ENCODE data around the gene ECE2. TPM values are rescaled to one million over a fixed set of nuclear protein-coding genes. Genes with fewer than 3 reads are reported as not detected.

ECE2 gene
- total and polyA plus RNA-seq, 4 donors = not detected

DNA sequence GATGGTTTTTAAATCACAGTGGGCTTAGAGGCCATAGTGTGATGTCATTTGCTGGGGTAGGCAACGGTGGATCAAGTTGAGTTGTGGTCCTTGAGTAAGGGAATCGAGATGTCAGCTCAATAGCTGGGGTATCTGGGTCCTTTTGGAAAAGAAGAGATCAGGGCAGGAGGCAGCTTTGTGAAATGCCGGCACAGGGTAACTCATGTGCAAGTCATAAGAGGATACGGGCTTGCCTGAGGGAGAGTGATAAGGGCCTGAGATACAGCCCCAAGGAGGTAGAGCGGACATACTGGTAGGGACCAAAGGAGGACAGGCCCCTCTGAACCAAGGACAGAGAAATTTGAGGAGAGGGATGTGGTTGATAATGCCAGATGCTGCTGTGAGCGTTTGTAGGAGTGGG, 57.4 kb downstream of the ECE2 start:
- intact Hi-C loops (cut with DNase I) = no loop called here
- ATAC-seq (ENCODE audit: low FRiP score) = no peak
- Histone ChIP-seq H3K4me1 (ENCODE audit: control insufficient read depth in 1 of 2, insufficient read depth in 2 of 2, low read length in 2 of 2) (no peaks in the 10 kb centered on the region), H3K4me3 (ENCODE audit: low read length in 2 of 2) (no peak overlapping the region), H3K9me3 (ENCODE audit: control insufficient read depth, low read length) (no peaks in the 10 kb centered on the region), H3K36me3 (ENCODE audit: control insufficient read depth in 1 of 2, insufficient read depth in 2 of 2, low read length in 1 of 2) (peaks cover 8% of the 10 kb centered on the region in 2 donors), H3K27ac (ENCODE audit: low read depth in 1 of 2, low read length in 2 of 2) (peak overlapping the region in 1 of 2 donors; percentile 12), H3K27me3 (ENCODE audit: control insufficient read depth in 1 of 2, insufficient read depth in 2 of 2, low read length in 1 of 2) (no peaks in the 10 kb centered on the region)
- WGBS, 2 donors = 76 to 78% methylated on average over 6 of the region's 6 CpGs
- no peak for DNase-seq

DNA sequence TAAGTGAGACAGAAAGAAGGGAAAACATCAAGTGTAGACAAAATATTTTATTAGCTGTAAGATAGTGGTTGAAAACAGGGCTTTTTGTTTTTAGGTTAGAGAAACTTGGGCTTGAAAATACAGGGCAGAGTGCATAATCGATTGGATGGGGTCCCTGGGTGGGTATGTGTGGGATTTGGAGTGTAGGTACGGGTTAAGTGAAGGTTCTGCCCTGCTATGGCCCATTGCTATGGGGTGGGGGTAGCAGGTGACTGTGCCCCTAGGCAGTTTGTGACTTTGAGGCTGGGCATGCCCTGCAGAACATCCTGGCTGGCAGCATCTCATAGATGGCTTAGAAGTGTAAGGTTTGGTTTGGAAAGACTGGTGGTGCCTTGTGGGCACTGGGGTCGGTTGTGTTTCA, 57.9 kb downstream of the ECE2 start:
- Histone ChIP-seq H3K4me3 (ENCODE audit: low read length in 2 of 2) (no peak overlapping the region), H3K9me3 (ENCODE audit: control insufficient read depth, low read length) (no peaks in the 10 kb centered on the region), H3K27ac (ENCODE audit: low read depth in 1 of 2, low read length in 2 of 2) (peak overlapping the region in 1 of 2 donors; percentile 7), H3K27me3 (ENCODE audit: control insufficient read depth in 1 of 2, insufficient read depth in 2 of 2, low read length in 1 of 2) (no peaks in the 10 kb centered on the region), H3K36me3 (ENCODE audit: control insufficient read depth in 1 of 2, insufficient read depth in 2 of 2, low read length in 1 of 2) (peaks cover 4 to 8% of the 10 kb centered on the region in 2 donors), H3K4me1 (ENCODE audit: control insufficient read depth in 1 of 2, insufficient read depth in 2 of 2, low read length in 2 of 2) (no peaks in the 10 kb centered on the region)
- no peak for ATAC-seq (ENCODE audit: low FRiP score)
- WGBS, 2 donors = 77 to 78% methylated on average over 3 of the region's 3 CpGs
- intact Hi-C loops (cut with DNase I) = loop anchor here (2.0 kb wide), 1 partner anchor 13 kb away; no protein-coding TSS in a partner anchor
- no peak for DNase-seq

DNA sequence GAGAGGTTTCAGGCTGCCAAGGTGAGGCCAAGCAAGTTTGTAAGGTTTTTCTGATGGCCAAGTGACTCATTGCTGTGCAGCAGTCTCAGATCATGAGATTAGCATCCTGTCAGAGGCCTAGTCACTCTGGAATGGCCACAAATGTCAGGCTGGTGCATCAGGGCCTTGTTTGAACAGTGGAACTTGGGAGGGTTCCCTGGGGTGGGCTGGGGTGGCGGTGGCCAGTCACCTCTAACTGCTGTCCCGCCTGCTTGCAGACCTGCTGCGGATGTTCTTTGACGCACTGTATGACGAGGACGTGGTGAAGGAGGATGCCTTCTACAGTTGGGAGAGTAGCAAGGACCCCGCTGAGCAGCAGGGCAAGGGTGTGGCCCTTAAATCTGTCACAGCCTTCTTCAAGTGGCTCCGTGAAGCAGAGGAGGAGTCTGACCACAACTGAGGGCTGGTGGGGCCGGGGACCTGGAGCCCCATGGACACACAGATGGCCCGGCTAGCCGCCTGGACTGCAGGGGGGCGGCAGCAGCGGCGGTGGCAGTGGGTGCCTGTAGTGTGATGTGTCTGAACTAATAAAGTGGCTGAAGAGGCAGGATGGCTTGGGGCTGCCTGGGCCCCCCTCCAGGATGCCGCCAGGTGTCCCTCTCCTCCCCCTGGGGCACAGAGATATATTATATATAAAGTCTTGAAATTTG, 58.8 kb downstream of the ECE2 start:
- Histone ChIP-seq H3K27ac (ENCODE audit: low read depth in 1 of 2, low read length in 2 of 2) (no peak overlapping the region), H3K4me1 (ENCODE audit: control insufficient read depth in 1 of 2, insufficient read depth in 2 of 2, low read length in 2 of 2) (no peaks in the 10 kb centered on the region), H3K36me3 (ENCODE audit: control insufficient read depth in 1 of 2, insufficient read depth in 2 of 2, low read length in 1 of 2) (peaks cover 2 to 8% of the 10 kb centered on the region in 2 donors), H3K27me3 (ENCODE audit: control insufficient read depth in 1 of 2, insufficient read depth in 2 of 2, low read length in 1 of 2) (no peaks in the 10 kb centered on the region), H3K9me3 (ENCODE audit: control insufficient read depth, low read length) (no peaks in the 10 kb centered on the region), H3K4me3 (ENCODE audit: low read length in 2 of 2) (no peak overlapping the region)
- 74% methylated on average over 15 of the region's 15 CpGs for WGBS, 2 donors
- intact Hi-C loops (cut with DNase I) = loop anchor here (2.0 kb wide), 1 partner anchor 14 kb away; no protein-coding TSS in a partner anchor
- ATAC-seq (ENCODE audit: low FRiP score) (no peak), DNase-seq (no peak)

DNA sequence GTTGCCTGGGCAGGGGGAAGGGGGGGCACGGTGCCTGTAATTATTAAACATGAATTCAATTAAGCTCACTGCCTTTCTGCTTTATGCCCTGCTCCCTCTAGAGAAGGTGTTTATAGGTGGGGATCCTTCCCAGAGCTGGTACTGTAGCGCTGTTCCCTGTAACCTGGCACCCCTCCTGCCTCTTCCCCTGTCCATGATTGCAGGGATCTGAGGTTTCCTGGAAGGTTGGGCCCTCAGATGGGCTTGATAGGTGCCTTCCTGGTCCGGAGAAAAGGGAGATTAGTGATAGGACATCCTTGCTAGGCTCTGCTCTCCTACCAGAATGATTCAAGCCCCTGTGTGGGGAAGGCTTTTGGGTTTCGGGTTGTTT, 59.5 kb downstream of the ECE2 start:
- intact Hi-C loops (cut with DNase I) = loop anchor here (2.0 kb wide), 1 partner anchor 14 kb away; no protein-coding TSS in a partner anchor
- 48 to 51% methylated on average over 4 of the region's 4 CpGs for WGBS, 2 donors
- no peaks in the 10 kb centered on the region for H3K4me1 ChIP-seq (ENCODE audit: control insufficient read depth in 1 of 2, insufficient read depth in 2 of 2, low read length in 2 of 2)
- no peaks in the 10 kb centered on the region for H3K27me3 ChIP-seq (ENCODE audit: control insufficient read depth in 1 of 2, insufficient read depth in 2 of 2, low read length in 1 of 2)
- DNase-seq = no peak
- no peak for ATAC-seq (ENCODE audit: low FRiP score)
- no peak overlapping the region for H3K4me3 ChIP-seq (ENCODE audit: low read length in 2 of 2)
- peak overlapping the region; percentile 71 to 92 for H3K27ac ChIP-seq (ENCODE audit: low read depth in 1 of 2, low read length in 2 of 2)
- peaks cover 2 to 8% of the 10 kb centered on the region in 2 donors for H3K36me3 ChIP-seq (ENCODE audit: control insufficient read depth in 1 of 2, insufficient read depth in 2 of 2, low read length in 1 of 2)
- H3K9me3 ChIP-seq (ENCODE audit: control insufficient read depth, low read length) = no peaks in the 10 kb centered on the region

DNA sequence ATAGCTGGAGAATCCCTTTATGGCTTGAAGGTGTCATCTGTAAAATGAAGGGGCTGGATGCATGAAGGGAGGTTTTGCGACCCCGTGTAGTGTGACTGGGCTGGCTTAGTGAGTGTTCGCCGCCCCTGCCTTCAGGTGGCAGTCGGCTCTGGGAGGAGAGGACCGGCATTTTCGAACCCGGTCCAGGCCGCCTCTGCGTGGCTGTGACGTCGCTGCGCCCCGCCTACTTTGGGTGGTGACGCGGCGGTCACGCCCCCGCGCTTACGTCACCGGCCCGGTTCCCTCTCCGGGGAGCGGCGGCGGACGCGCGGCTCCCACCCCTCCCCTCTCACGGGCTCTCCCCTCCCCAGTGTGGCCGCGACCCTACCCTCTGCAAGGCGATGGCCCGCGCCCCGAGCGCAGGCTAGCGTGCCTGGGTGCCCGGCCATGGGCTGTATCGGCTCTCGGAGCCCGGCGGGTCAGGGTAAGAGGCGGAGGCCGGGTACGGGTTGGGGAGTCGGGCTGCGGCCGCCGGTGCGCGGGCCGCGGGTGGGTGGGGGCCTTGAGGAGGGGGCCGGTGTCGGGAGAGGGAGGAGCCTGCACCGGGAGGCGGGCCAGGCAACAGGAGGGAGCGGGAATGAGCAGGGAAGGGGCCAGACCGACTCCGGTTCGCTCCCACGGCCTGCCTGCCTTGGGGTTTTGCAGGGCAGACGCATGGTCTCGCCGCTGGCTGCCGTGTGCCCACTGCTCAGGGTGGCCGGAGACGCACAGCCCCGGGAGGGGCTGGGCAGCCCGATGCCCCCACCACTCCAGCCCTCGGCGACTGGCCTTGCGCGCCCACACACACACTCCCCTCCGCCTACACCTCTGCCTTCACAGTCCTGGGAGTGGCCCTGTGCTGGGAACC, 60.1 kb downstream of the ECE2 start:
- Histone ChIP-seq H3K4me1 (ENCODE audit: control insufficient read depth in 1 of 2, insufficient read depth in 2 of 2, low read length in 2 of 2) (no peaks in the 10 kb centered on the region), H3K27me3 (ENCODE audit: control insufficient read depth in 1 of 2, insufficient read depth in 2 of 2, low read length in 1 of 2) (no peaks in the 10 kb centered on the region), H3K9me3 (ENCODE audit: control insufficient read depth, low read length) (no peaks in the 10 kb centered on the region), H3K4me3 (ENCODE audit: low read length in 2 of 2) (peak overlapping the region; percentile 19 to 73), H3K36me3 (ENCODE audit: control insufficient read depth in 1 of 2, insufficient read depth in 2 of 2, low read length in 1 of 2) (peaks cover 2 to 8% of the 10 kb centered on the region in 2 donors), H3K27ac (ENCODE audit: low read depth in 1 of 2, low read length in 2 of 2) (peak overlapping the region; percentile 85 to 93)
- intact Hi-C loops (cut with DNase I) = loop anchor here (2.0 kb wide), 1 partner anchor 15 kb away; no protein-coding TSS in a partner anchor
- 0 to 1% methylated on average over 67 to 77 of the region's 77 CpGs for WGBS, 2 donors
- DNase-seq (peak; percentile 90 to 97), ATAC-seq (ENCODE audit: low FRiP score) (peak; percentile 85)

DNA sequence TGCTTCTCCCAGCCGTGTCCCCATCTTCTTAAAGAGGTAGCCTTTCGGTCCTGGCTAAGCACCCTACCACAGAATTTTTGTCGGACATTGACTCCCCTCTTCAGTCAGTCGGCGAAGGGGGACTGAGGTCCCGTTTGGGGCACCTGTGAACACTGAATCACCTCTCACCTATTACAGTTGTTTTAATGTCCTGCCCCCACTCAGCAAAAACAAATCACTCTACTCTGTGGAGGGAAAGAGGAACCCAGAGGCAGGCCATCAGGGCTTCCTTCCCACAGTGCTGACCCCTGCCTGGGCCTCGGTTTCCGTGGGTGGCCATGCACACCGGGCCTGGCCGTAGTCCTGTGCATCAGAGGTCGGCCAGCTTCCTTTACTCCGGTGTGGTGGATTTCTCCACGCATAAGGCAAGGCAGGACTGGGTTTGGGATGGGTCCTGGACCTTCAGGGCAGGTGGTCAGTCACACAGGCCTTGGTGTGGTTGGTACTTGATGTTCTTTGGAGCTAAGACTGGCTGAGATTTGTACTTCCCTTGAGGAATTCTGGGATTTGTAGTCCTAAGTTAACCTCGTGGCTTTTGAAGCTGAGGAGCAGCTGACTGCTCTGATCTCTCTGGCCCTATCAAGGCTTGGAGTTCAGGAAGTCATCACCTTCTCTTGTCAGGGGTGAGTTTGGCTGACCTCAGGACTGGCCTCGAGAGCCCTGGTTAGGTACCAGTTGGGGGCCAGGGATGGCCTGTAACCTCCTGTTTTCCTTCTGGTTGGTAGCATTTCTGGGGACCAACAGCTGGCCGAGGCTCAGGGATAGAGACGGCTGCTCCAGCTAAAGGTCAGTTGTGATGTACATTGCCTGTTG, 61.0 kb downstream of the ECE2 start:
- intact Hi-C loops (cut with DNase I) = loop anchor here in 1 of 2 donors (1.0 kb wide), 1 partner anchor 22 kb away; the partner anchor contains the start of gene EIF4G1
- Histone ChIP-seq H3K27ac (ENCODE audit: low read depth in 1 of 2, low read length in 2 of 2) (peak overlapping the region; percentile 78 to 93), H3K36me3 (ENCODE audit: control insufficient read depth in 1 of 2, insufficient read depth in 2 of 2, low read length in 1 of 2) (peaks cover 1 to 5% of the 10 kb centered on the region in 2 donors), H3K27me3 (ENCODE audit: control insufficient read depth in 1 of 2, insufficient read depth in 2 of 2, low read length in 1 of 2) (no peaks in the 10 kb centered on the region), H3K9me3 (ENCODE audit: control insufficient read depth, low read length) (no peaks in the 10 kb centered on the region), H3K4me3 (ENCODE audit: low read length in 2 of 2) (peak overlapping the region; percentile 19 to 73), H3K4me1 (ENCODE audit: control insufficient read depth in 1 of 2, insufficient read depth in 2 of 2, low read length in 2 of 2) (no peaks in the 10 kb centered on the region)
- ATAC-seq (ENCODE audit: low FRiP score) (peak; percentile 72), DNase-seq (no peak)
- 3% methylated on average over 17 of the region's 17 CpGs for WGBS, 2 donors

DNA sequence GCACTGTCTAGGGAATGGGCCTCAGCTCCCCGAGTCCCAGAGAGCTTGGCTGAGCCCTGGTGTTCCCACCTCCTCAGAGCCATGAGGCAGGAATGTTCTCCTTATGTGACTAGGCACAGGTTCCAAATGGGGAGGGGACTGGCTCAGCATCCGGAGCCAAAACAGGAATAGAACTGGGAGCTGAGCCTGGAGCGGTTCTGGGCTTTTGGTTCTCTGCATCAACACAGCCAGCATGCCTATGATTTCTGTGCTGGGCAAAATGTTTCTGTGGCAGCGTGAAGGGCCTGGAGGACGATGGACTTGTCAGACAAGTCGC, 61.5 kb downstream of the ECE2 start, which contains the start of gene FAM131A:
Gene FAM131A, plus strand, starts transcription at position 202 of the 316 bp plus-strand sequence. Its CDS starts 31 bp downstream, at position 233.
- Histone ChIP-seq H3K4me3 (ENCODE audit: low read length in 2 of 2) (peak within 1 kb of the TSS; percentile 19 to 73), H3K36me3 (ENCODE audit: control insufficient read depth in 1 of 2, insufficient read depth in 2 of 2, low read length in 1 of 2) (peaks cover 0 to 3% of the 10 kb centered on the region in 2 donors), H3K9me3 (ENCODE audit: control insufficient read depth, low read length) (no peaks in the 10 kb centered on the region), H3K4me1 (ENCODE audit: control insufficient read depth in 1 of 2, insufficient read depth in 2 of 2, low read length in 2 of 2) (no peaks in the 10 kb centered on the region), H3K27ac (ENCODE audit: low read depth in 1 of 2, low read length in 2 of 2) (peak within 1 kb of the TSS; percentile 78 to 94), H3K27me3 (ENCODE audit: control insufficient read depth in 1 of 2, insufficient read depth in 2 of 2, low read length in 1 of 2) (no peaks in the 10 kb centered on the region)
- WGBS, 2 donors = 3 to 5% methylated on average over 6 of the region's 6 CpGs
- ATAC-seq (ENCODE audit: low FRiP score) (peak; percentile 75), DNase-seq (peak; percentile 84 to 89)
- intact Hi-C loops (cut with DNase I) = loop anchor here in 1 of 2 donors (1.0 kb wide), 1 partner anchor 23 kb away; the partner anchor contains the start of gene EIF4G1

- H3K4me3 ChIP-seq (ENCODE audit: low read length in 2 of 2) = peak overlapping the region in 1 of 2 donors; percentile 19
- no peaks in the 10 kb centered on the region for H3K9me3 ChIP-seq (ENCODE audit: control insufficient read depth, low read length)
- H3K27ac ChIP-seq (ENCODE audit: low read depth in 1 of 2, low read length in 2 of 2) = peak overlapping the region; percentile 23 to 94
- no peaks in the 10 kb centered on the region for H3K36me3 ChIP-seq (ENCODE audit: control insufficient read depth in 1 of 2, insufficient read depth in 2 of 2, low read length in 1 of 2)
- ATAC-seq (ENCODE audit: low FRiP score) = no peak
- no peaks in the 10 kb centered on the region for H3K4me1 ChIP-seq (ENCODE audit: control insufficient read depth in 1 of 2, insufficient read depth in 2 of 2, low read length in 2 of 2)
- intact Hi-C loops (cut with DNase I) = loop anchor here in 1 of 2 donors (1.0 to 2.0 kb wide), 2 partner anchors 23 to 24 kb away; partner anchors contain the start of genes CLCN2, EIF4G1 and POLR2H
- no peak for DNase-seq
- WGBS, 2 donors = 8 to 10% methylated on average over 7 of the region's 7 CpGs
- H3K27me3 ChIP-seq (ENCODE audit: control insufficient read depth in 1 of 2, insufficient read depth in 2 of 2, low read length in 1 of 2) = no peaks in the 10 kb centered on the region
Observed at GRCh38 chr3:184337981-184338380, 62.2 kb downstream of the ECE2 start.

All from aorta (tissue), 5 donors.